ENCODE results near the gene ZBTB42.

ZBTB42 gene

GRCh38 chr14:104770851-104771272 is 30.0 kb upstream of the ZBTB42 start:
- TF ChIP-seq, protein P1, sequence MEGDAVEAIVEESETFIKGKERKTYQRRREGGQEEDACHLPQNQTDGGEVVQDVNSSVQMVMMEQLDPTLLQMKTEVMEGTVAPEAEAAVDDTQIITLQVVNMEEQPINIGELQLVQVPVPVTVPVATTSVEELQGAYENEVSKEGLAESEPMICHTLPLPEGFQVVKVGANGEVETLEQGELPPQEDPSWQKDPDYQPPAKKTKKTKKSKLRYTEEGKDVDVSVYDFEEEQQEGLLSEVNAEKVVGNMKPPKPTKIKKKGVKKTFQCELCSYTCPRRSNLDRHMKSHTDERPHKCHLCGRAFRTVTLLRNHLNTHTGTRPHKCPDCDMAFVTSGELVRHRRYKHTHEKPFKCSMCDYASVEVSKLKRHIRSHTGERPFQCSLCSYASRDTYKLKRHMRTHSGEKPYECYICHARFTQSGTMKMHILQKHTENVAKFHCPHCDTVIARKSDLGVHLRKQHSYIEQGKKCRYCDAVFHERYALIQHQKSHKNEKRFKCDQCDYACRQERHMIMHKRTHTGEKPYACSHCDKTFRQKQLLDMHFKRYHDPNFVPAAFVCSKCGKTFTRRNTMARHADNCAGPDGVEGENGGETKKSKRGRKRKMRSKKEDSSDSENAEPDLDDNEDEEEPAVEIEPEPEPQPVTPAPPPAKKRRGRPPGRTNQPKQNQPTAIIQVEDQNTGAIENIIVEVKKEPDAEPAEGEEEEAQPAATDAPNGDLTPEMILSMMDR (IDR thresholded peaks at IDR 0.05), result peak; percentile 21 to 25
- DNase-seq, result no peak
- no peaks in the 10 kb centered on the region for H3K27me3 ChIP-seq
- intact Hi-C loops (cut with DNase I; ENCODE audit: low total_unique reads), result no loop called here
- H3K9me3 ChIP-seq, result peaks cover 0 to 6% (median 5%) of the 10 kb centered on the region in 3 donors
- no peak overlapping the region for H3K4me3 ChIP-seq
- H3K36me3 ChIP-seq, result peaks cover 30 to 64% (median 54%) of the 10 kb centered on the region in 3 donors
- H3K27ac ChIP-seq, result no peak overlapping the region
- H3K4me1 ChIP-seq, result peaks cover 0 to 19% (median 7%) of the 10 kb centered on the region in 4 donors

GRCh38 chr14:104771374-104771773 is 29.5 kb upstream of the ZBTB42 start:
- H3K4me3 ChIP-seq, result no peak overlapping the region
- TF ChIP-seq, protein P1 (IDR thresholded peaks at IDR 0.05), result no peak
- intact Hi-C loops (cut with DNase I; ENCODE audit: low total_unique reads), result no loop called here
- H3K27me3 ChIP-seq, result no peaks in the 10 kb centered on the region
- no peak overlapping the region for H3K27ac ChIP-seq
- peaks cover 0 to 6% (median 5%) of the 10 kb centered on the region in 3 donors for H3K9me3 ChIP-seq
- peaks cover 30 to 69% (median 55%) of the 10 kb centered on the region in 3 donors for H3K36me3 ChIP-seq
- DNase-seq, result no peak
- H3K4me1 ChIP-seq, result peaks cover 0 to 19% (median 7%) of the 10 kb centered on the region in 4 donors

- Histone ChIP-seq H3K4me1 (peaks cover 0 to 19% (median 7%) of the 10 kb centered on the region in 4 donors), H3K36me3 (peaks cover 34 to 76% (median 61%) of the 10 kb centered on the region in 3 donors), H3K4me3 (no peak overlapping the region), H3K27ac (no peak overlapping the region), H3K27me3 (no peaks in the 10 kb centered on the region), H3K9me3 (peaks cover 0 to 6% (median 5%) of the 10 kb centered on the region in 3 donors)
- intact Hi-C loops (cut with DNase I; ENCODE audit: low total_unique reads), result no loop called here
- TF ChIP-seq, protein P1 (IDR thresholded peaks at IDR 0.05), result no peak
- no peak for DNase-seq
Measured at GRCh38 chr14:104771918-104772706, 28.8 kb upstream of the ZBTB42 start.

DNA sequence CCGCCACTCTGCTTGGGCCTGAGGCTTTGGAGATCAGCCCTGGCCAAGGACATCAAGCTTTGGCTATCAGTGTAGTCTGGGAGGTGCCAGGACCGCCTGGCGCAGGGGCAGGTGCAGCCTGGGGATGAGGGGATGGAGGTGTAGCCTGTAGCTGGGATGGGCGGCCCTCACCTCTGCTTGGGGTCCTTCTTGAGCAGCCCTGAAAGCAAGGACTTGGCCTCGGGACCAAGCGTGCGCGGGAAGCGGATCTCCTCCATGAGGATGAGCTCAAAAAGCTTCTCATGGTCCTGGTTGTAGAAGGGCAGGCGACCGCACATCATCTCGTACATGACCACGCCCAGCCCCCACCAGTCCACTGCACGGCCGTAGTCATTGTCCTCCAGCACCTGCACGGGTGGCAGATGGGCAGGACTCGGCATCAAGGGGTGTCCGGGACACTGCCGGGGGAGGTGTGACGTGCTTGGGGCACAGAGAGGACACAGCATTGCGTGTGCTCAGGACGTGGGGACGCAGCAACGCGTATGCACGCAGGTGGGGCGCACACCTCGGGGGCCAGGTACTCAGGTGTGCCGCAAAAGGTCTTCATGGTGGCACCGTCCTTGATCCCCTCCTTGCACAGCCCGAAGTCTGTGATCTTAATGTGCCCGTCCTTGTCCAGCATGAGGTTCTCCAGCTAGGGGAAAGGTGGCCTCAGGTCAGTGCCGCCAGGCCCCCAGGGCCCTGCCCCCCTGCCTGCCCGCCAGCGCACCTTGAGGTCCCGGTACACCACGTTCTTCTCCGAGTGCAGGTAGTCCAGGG is 28.0 kb upstream of the ZBTB42 start:
- H3K27me3 ChIP-seq, result no peaks in the 10 kb centered on the region
- no peak overlapping the region for H3K4me3 ChIP-seq
- no peak for DNase-seq
- peaks cover 0 to 19% (median 7%) of the 10 kb centered on the region in 4 donors for H3K4me1 ChIP-seq
- intact Hi-C loops (cut with DNase I; ENCODE audit: low total_unique reads), result no loop called here
- H3K9me3 ChIP-seq, result peaks cover 0 to 6% (median 5%) of the 10 kb centered on the region in 3 donors
- H3K36me3 ChIP-seq, result peaks cover 34 to 84% (median 64%) of the 10 kb centered on the region in 3 donors
- H3K27ac ChIP-seq, result no peak overlapping the region
- TF ChIP-seq, protein P1 (IDR thresholded peaks at IDR 0.05), result no peak

GRCh38 chr14:104773505-104774452 is 27.1 kb upstream of the ZBTB42 start:
- Histone ChIP-seq H3K27me3 (no peaks in the 10 kb centered on the region), H3K4me1 (peaks cover 0 to 10% (median 2%) of the 10 kb centered on the region in 4 donors), H3K36me3 (peaks cover 34 to 93% (median 64%) of the 10 kb centered on the region in 3 donors), H3K4me3 (no peak overlapping the region), H3K9me3 (peaks cover 0 to 6% (median 5%) of the 10 kb centered on the region in 3 donors), H3K27ac (no peak overlapping the region)
- TF ChIP-seq, protein P1 (IDR thresholded peaks at IDR 0.05), result no peak
- DNase-seq, result no peak
- intact Hi-C loops (cut with DNase I; ENCODE audit: low total_unique reads), result no loop called here
